Left lobe of liver (tissue), 2 donors: ENCODE data around the gene IGF2BP1. TPM values are rescaled to one million over a fixed set of nuclear protein-coding genes. Genes with fewer than 3 reads are reported as not detected.
"Not testable (repeated sequence)": the region's sequence is repeated elsewhere in the genome, so short reads cannot be mapped to it uniquely, and the experiment has no call there.

Experiments used
- ATAC-seq: fragments of 200-7000 bp; cut with Tn5 transposase; one replicate; pipeline ENCODE4 v1.9.1; 2020; ENCODE audit warnings: mild to moderate bottlenecking, moderate library complexity
- DNase-seq: peaks from one replicate; pipeline ENCODE4 v3.0.0-alpha.2; 2020; ENCODE audit warnings: low spot score
- total RNA-seq: library from RNA; stranded (reverse); gene quantifications from one replicate; pipeline ENCODE4 v1.2.1, GENCODE V29; 2021
- donor health status: DM: no; HTN: no; CAD: no; lungs with moderate emphysema.
- donor health status: DM: no; HTN: yes; CAD: no.

IGF2BP1 gene
- total RNA-seq, 1 donor from 2014 or later: 1.2 TPM

DNA sequence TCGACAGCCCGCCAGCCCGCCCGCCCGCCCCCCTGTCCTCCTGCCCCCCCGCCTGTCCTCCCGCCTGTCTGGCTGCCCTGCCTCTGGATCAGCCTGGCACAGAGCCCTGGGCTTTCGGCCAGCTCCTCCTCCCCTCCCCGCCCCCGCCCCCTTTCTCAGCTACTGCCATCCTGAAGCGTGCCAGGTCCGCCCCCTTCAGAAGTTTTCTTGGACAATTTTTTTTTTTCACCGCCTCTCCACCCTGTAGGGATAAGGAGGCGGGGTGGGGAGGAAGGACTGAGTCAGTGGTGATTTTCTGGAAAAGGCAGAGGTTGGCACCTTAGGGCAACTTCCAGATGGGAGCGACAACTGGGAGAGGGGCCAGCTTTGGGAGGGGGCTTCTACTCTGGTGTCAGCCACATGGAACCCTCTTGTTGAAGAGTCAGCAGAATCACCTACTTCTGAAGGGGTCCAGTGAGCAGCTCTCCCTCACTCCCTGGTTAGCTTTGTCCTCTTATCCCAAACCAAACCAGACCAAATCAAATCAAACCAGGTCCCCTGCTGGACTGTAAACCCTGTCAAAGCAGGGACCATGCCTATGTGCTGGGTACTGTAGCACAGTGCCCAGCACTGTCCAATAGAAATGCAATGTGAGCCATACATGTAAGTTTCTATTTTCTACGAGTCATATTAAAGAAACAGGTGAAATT lies 19.7 kb downstream of the IGF2BP1 start:
- DNase-seq: no peak
- no peak for ATAC-seq

DNA sequence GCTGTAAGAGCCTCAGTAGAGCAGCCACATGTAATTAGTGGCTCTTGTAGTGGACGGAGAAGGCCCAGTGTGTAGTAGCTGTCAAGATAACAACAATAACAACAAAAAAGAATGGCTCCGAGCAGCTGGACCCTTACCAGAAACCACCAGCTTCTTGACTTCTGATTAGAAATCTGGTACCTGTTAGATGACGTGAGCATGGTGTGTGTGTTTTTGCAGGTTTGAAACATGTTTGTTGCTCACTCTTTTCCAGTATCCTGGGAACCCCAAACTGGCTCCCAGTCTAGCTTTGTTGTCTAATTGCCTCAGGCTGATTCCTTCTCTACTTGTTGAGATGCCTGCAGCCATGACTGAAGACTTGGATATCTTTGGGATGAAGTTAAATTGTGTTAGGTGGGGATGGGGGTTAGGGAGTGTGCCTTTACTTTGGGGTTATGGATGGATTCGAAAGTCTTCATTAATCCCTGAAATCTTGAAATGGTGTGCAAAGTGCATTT lies 21.0 kb downstream of the IGF2BP1 start:
- DNase-seq (no peak), ATAC-seq (no peak)

DNA sequence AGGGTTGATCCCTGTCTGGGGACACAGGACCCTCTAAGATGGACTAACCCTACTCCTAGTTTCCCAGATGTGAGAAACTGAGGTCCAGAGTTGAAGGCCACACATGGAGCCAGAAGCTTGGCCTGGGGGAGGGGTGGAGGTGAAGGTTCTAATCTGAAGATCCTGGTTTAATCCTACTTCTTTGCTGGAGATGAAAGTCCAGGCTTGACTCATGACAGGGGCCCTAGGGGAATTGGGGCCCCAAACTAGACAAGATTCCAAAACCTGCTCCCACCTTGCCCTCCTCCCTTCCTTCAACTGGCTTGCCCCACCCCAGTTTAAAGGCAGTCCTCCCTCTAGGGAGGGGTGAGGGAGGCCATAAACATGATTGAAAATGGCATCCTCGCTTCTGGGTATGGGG lies 21.6 kb downstream of the IGF2BP1 start:
- ATAC-seq (no peak), DNase-seq (no peak)

DNA sequence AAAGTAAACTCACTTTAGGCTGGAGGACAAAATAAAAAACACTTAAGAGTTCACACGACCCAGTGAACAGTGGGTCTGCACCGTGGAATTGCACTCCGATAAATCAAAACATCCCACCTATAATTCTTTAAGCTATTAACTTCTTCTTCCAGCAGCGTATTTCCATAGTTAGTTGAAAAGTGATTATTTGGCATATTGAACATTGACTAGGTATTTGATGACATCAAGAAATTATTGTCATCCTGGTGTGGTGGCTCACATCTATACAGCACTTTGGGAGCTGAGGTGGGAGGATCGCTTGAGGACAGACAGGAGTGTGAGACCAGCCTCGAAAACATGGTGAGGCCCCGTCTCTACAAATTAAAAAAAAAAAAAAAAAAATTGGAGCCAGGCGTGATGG lies 23.4 kb downstream of the IGF2BP1 start:
- DNase-seq: no peak
- no peak for ATAC-seq

DNA sequence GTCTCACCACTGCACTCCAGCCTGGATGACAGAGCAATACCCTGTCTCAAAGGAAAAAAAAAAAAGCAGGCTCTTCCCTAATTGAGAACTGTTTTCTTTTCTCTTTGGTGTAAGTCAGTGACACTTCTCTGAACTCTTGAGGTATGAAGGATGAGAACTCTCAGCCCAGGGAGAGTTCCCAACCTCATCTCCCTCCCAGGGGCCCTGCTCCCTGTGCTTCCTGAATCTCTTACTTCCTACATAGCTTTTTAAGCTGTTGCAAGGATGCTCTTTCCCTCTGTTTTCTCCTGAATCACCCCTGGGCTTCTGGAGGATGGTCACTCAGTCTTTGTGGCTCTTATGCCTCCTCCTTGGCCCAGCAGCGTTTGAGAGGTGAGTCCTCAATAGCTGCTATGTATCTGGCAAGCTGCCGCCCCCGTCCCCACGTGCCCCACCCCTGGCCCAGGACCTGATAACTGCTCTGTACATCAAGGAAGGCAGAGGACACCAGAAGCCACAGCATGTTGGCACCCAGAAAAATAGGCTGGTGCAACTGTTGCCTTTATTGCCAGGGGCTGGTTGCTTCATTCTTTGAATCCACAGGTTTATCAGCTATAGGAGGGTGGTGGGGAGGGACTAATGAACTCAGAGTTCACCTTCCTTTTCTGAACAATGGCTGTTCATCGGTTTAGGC lies 24.0 kb downstream of the IGF2BP1 start:
- ATAC-seq (no peak), DNase-seq (no peak)

DNA sequence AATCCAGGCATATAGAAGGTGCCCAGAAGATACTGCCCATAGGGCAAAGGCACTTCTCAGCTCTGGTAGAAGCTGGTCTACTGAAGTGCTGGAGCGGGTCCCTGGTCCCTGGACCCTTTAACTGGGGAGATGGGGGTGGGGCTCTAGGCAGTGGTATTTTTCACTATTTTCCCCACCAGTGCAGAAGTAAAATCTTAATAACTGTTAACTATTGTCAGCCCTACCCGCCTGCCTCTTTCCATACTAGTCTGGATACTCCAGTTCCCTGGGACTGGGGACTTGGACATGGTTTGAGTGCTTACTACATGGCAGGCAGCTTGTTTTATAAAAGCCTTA lies 24.6 kb downstream of the IGF2BP1 start:
- ATAC-seq (no peak), DNase-seq (no peak)

DNA sequence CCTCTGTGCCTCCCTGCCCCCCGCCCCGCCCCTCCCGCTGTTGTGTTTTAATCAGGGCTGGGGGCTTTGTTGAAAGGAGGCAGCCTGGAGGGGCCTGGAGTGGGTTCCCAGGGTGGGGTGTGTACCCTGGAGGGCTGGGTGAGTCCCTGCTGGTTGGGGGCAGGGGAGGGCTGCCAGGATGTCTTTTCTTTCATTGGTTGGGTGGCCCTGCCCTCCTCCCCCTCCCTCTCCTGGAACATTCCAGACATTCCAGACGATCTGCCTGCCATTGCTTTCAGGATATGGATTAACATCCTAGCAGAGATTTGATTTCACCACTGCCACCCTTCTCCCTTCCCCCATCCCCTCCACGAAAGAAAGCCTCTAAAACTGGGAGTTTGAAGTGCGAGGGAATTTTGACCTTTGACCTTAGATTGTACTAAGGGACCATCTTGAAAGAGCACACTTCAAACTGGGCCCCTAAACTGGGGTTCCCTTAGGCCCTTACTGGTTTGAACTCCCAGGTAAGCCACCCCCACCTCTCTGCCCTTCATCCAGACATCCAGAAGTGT lies 25.3 kb downstream of the IGF2BP1 start:
- DNase-seq (no peak), ATAC-seq (no peak)

DNA sequence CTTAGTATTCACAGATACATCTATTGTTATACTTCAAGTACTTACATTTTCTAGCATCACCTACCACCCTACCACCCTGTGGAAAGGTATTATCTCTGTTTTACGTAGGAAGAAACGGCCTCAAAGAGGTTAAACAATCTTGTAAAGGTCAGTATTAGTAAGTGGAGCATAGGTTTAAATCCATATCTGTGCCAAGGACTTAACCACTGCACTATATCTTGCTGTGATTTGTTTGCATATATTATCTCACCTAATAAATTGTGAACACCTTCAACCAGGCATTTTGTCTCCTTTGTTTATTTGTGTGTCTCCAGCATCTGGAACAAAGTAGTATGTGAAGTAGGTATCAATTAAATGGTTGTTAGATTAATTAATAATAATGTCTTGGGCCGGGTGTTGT lies 27.3 kb downstream of the IGF2BP1 start:
- ATAC-seq: no peak
- no peak for DNase-seq

DNA sequence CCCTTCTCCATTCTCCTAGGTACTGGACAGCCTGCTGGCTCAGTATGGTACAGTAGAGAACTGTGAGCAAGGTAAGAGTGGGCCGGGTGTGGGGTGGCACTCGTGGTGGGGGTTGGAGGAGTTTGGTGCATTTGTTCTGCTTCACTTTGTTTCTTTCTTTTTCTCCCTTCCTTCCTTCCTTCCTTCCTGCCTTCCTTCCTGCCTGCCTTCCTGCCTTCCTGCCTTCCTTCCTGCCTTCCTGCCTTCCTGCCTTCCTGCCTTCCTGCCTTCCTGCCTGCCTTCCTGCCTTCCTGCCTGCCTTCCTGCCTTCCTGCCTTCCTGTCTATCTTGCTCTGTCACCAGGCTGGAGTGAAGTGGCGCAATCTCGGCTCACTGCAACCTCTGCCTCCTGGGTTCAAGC lies 29.3 kb downstream of the IGF2BP1 start:
- not testable (repeated sequence) for DNase-seq, ATAC-seq

DNA sequence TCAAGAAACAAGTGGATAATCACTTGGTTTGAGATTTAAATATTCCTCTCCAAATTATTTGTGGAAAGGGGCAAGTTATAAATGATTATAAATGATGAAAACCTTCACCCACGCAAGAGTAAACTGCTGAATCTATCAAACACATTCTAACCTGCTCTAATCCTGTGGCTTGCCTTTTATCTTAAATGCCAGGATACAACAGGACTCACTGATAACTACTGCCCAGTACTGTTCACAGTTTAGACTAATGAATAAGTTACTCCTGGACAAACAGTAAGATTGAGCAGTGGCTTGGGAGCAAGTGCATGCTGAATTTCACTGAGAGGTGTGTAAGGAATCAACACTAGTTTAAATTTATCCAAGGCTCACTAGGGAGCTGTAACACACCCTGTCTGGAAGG lies 31.1 kb downstream of the IGF2BP1 start:
- ATAC-seq (no peak), DNase-seq (no peak)

DNA sequence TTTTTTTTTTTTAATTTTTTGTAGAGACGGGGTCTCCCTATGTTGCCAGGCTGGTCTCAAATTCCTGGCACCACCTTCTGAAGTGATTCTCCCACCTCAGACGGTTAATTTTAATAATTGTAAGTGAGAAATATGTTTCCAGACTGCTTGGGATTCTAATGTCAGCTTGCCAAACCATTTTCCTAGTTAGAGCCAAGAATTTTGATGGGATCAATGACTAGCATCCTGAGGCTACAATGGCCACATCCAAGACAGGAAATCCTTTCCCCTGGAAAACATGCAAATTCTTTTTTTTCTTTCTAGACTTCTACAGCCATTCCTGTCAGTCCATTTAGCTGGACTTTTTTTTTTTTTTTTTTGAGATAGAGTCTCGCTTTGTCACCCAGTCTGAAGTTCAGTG lies 32.6 kb downstream of the IGF2BP1 start:
- DNase-seq (no peak), ATAC-seq (no peak)

DNA sequence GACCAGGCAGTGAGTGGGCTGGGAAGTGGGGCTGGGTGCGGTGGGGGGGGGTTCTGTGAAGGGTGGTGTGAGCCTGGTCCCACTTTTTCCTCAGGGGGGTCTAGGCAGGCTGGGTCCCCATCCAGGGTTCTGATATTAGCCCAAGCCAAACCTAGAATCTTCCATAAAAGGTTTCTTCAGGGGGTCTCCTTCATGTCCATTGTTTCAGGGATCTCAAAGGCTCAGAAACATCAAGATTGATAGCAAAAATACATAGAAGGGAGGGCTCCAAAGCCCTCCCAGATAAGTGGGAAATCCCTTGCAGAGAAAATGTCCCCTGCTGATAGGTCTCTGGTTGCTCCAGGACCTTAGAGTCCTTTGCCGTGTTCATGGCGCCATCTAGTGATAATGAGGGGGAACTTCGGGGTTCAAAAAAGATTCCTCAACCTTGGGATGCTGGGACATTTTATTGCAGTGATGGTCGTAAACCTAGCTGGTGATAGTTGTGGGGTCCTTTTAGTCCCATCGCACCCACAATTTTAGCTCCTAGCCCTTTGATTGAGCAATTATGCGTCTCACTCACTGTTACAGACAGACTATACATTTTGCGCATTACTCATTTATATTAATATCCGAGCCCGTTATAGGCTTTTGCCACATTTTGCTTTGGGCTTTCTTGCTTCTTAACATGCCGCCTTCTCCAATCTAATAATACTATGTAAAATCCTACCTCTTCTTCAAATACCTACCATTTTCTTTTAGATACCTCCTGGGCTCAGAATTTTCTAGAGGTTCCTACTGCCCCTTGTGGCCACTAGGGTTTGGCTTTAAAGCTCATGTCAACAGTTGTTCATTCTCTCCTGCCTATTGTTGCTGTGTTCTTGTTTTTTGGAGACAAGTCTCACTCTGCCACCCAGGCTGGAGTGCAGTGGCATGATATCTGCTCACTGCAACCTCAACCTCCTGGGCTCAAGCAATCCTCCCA lies 35.1 kb downstream of the IGF2BP1 start:
- DNase-seq: no peak
- ATAC-seq: peak; percentile 93

DNA sequence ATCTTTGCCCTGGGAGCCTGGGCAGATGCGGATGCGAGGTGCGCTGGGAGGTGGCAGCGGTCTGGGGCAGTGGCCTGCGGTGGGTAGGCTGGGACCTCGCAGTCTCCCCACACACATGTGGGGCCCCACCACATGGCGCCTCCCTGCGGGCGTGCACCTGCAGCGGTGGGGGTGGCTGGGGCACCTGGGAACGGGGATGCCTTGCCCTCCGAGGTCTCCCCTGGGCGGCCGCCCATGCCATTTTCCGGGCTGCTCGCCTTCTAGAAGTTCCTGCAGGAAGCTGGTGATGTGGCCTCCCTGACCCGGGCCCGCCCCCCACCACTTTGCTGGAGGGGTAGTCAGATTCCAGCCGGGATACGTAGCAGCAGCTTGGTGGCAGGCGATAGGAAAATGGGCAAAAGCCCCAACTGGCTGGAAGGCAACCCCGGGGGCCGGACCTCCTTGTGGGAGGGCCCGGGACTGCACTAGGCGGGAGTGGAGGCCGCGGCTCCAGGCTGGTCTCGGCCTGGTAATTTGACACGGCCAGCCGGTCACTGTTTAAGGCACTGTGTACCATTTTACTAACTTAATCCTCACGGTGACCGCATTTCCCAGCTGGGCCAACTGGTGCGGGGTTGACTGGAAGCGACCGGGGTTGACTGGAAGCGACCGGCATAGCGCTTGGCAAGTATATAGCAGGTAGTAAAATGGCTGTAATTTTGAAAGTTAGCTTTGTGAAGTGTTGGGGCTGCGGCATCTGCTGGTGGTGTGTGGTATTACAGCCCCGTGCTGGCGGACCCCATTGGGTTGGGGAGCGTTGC lies 38.5 kb downstream of the IGF2BP1 start:
- ATAC-seq: peak; percentile 47
- DNase-seq: no peak

DNA sequence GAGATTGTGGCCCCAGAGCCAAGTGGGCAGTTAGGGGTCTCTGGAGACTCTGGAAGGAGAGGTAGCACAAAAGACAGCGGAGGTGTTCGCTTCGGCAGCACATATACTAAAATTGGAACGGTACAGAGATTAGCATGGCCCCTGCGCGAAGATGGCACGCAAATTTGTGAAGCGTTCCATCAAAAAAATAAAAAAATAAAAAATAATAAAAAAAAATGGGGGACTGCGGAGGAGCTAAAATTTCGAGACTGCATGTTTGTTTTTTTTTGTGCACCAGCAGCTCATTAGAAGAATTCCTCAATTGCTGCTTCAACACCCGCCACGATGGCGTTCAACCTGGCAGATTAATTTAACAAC lies 39.1 kb downstream of the IGF2BP1 start:
- ATAC-seq (no peak), DNase-seq (no peak)

DNA sequence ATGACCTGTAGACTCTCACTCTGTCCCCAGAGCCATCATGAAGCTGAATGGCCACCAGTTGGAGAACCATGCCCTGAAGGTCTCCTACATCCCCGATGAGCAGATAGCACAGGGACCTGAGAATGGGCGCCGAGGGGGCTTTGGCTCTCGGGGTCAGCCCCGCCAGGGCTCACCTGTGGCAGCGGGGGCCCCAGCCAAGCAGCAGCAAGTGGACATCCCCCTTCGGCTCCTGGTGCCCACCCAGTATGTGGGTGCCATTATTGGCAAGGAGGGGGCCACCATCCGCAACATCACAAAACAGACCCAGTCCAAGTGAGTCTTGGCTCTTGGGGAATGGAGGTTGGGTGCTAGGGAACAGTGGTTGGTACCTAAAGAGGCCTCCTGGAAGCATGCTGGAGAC lies 41.0 kb downstream of the IGF2BP1 start:
- DNase-seq (no peak), ATAC-seq (no peak)

DNA sequence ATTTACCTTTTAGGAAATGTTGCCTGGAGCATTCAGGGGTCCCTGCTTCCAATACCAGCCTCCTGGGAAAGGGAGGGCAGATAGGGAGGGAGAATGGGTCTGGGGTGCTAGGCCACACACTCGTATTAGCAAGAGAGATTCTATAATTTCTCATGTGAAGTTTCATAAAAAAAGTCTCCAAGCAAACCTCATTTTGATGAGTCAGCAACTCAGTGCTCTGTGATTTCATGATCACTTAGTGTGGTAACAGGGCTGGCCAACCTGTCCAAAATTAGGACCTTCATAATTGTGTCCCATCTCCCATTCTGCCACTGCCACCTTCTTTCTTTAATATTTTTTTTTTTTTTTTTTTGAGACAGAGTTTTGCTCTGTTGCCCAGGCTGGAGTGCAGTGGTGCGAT lies 41.4 kb downstream of the IGF2BP1 start:
- ATAC-seq: no peak
- no peak for DNase-seq

DNA sequence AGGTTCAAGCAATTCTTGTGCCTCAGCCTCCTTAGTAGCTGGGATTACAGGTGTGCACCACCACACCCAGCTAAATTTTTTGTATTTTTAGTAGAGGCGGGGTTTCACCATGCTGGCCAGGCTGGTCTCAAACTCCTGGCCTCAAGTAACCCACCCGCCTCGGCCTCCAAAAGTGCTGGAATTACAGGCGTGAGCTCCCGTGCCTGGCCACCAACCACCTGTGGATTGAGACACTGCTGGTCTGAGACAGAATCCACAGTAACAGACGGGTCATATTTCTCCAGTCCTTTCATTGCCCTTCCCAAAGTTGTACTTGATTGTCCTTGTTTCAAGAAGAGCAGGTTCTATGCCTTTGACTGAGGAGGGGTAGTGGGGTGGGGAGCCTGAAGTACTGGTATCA lies 42.3 kb downstream of the IGF2BP1 start:
- not testable (repeated sequence) for ATAC-seq, DNase-seq

DNA sequence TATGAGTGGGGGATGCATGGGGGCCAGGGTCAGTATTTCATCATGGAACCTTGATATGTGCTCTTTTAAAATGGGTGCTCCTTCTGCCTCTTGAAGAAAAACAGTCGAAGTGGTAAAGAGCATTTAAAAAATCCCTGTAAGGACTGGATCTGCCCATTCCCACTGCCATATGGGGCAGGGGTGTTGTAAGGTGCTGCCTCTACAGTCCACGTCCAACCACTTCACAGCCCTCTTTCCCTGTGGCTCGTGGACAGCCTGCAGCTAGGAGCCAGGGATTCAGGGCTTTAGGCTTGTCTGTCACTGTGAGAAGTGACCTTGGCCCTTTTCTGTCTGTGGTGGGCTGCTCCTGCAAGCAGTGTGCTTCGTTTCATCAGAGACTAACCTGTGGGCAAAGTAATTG lies 44.3 kb downstream of the IGF2BP1 start:
- no peak for ATAC-seq
- no peak for DNase-seq

DNA sequence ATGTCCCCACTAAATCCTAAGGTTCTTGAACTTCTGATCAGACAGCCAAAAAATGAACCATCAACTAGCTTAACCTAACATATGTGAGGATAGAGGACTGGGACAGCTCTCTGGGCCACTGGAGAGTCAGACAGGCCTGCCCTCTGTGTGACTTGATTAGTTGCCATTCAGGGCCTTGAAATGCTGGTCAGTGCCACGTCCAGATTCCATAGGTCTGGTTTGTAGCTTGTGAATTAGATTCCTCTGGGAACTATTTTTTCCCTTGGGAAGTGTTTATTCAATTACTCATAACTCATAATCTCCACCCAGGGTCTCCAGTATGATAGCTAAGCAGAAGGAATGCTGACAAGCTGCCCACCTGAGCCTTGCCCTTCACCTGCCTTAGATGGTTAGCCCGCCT lies 48.2 kb downstream of the IGF2BP1 start:
- ATAC-seq (no peak), DNase-seq (no peak)

DNA sequence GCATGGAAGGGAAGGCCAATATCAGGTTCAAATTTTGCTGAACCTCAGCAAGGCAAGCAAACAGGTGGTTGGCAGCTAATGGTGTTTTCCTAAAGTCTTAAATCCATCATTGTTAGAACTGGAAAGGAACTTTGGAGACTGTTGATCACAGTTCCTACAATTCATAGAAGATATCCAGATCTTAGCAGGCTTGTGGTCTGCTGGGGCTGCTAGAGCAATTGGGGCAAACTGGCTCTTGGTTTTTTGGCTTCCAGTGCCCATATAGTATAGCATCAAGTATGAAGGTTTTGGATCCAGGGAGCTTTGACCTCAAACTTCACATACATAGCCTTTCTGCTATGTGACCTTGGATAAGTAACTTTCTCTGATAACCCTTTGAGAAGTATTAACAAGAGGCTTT lies 49.7 kb downstream of the IGF2BP1 start:
- DNase-seq (no peak), ATAC-seq (no peak)

DNA sequence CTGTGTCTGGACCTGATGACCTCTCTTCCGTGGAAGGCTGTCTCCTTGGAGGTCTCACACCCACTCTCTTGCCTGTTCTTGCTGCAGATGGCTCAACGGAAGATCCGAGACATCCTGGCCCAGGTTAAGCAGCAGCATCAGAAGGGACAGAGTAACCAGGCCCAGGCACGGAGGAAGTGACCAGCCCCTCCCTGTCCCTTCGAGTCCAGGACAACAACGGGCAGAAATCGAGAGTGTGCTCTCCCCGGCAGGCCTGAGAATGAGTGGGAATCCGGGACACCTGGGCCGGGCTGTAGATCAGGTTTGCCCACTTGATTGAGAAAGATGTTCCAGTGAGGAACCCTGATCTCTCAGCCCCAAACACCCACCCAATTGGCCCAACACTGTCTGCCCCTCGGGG lies 52.1 kb downstream of the IGF2BP1 start:
- DNase-seq: no peak
- ATAC-seq: no peak
